ENCODE data around the gene FNDC3B.

FNDC3B gene

DNA sequence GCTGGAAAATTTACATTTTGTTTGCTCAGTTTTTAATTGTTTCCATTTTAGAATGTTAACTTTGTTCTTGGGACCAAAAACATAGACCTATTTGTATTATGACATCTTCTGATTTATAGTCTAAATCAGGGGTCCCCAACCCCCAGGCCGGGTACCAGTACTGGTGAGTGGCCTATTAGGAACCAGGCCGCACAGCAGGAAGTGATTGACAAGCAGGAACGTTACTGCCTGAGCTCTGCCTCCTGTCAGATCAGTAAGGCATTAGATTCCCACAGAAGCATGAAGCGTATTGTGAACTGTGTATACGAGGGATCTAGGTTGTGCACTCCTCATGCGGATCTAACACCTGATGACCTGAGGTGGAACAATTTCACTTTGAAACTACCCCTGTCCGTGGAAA lies 357.0 kb downstream of the FNDC3B start:
- DNase-seq (ENCODE audit: low read depth in 2 of 2), result no peak

DNA sequence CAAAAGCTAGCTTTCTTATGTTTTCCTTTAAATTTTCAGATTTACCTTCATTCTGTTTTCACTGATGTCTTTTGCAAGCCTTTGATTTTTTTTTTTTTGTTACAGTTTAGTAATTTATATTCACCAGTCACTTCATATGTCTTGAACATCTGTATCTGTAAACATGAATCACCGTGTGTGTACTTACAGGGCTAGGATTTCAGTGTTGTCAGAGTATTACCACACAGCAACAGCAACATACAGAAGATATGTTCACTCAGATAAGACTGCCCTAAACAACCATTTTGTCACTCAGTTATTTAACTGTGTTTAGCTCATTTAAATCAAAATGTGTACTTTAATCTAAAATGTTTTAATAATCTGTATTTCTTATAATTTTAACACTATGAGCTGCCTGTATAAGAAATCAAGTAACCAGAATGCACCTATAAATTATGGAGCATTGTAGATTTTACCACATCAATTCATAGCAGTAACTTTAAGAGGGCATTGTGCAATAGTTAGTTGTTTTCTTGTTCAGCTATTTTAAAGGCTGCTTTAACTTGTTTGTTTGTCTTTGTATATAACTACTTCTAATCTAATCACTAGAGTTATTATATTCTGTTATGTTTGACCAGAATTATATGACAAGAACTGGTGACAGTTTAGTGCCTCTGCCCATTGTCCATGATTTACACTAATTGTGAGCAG lies 358.5 kb downstream of the FNDC3B start:
- no peak for DNase-seq (ENCODE audit: low read depth in 2 of 2)

- no peak for DNase-seq (ENCODE audit: low read depth in 2 of 2)
Observed at GRCh38 chr3:172398484-172398883, 359.1 kb downstream of the FNDC3B start.

GRCh38 chr3:172402090-172402489 lies 362.7 kb downstream of the FNDC3B start:
- DNase-seq (ENCODE audit: low read depth in 2 of 2), result no peak

DNA sequence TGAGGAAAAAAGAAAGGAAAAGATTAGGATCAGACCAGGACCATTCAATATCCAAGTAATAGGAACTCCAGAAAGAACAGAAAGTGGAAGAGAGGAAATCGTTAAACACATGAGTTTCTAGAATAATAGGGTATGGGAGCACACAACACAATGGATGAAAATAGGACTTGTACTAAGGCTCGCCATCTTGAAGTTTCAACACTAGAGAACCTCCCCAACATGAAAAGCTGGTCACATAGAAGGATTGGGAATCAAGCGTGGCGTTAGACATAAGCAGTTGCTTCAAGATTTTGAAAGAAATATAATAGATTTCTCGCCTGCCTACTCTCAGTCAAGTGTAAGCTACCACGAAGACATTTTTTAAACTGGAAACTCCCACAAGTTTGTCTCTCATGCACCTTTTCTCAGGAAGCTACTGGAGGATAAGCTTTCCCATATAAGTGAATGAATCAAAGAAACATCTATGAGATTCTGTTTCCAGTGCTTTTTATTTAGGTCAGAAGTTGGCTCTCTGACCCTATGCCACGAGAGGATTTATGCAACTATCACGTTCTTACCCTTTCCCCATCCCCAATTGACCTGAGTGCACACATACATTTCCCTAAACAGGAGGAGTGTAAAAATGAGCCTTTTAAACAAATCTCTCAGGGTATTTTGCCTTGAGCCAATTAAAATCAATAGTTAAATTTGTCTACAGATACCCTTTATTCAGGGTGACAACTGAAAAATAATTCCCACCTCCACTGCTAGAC lies 363.7 kb downstream of the FNDC3B start:
- DNase-seq (ENCODE audit: low read depth in 2 of 2), result no peak

- DNase-seq (ENCODE audit: low read depth in 2 of 2), result no peak
Observed at GRCh38 chr3:172404237-172404962, 365.0 kb downstream of the FNDC3B start.

- no peak for DNase-seq (ENCODE audit: low read depth in 2 of 2)
Observed at GRCh38 chr3:172405914-172406313, 366.5 kb downstream of the FNDC3B start.

- no peak for DNase-seq (ENCODE audit: low read depth in 2 of 2)
Observed at GRCh38 chr3:172407872-172408271, 368.5 kb downstream of the FNDC3B start.

GRCh38 chr3:172410702-172411477 lies 371.5 kb downstream of the FNDC3B start:
- no peak for DNase-seq (ENCODE audit: low read depth in 2 of 2)

DNA sequence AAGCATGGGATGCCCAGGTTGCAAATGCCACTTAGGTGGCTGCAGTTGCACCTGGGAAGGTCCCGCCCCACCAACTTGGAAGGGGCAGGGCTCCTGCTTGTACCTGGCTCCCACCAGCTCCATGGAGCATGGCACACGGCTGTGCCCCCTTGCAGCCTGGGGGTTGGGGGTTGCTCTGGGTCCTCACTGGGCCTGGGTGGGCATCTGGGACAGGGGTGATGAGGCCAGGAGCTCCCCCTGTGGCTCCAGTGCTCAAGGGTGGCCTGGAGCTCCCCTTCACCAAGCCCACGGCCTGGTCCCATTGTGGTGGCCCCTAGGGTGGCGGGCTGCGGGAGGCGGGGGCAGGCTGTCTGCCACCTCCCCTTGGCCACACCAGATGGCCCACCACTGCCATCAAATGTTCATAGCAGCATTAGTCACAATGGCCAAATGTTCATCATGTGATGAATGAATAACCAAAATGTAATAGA lies 372.1 kb downstream of the FNDC3B start:
- DNase-seq (ENCODE audit: low read depth in 2 of 2), result no peak

DNA sequence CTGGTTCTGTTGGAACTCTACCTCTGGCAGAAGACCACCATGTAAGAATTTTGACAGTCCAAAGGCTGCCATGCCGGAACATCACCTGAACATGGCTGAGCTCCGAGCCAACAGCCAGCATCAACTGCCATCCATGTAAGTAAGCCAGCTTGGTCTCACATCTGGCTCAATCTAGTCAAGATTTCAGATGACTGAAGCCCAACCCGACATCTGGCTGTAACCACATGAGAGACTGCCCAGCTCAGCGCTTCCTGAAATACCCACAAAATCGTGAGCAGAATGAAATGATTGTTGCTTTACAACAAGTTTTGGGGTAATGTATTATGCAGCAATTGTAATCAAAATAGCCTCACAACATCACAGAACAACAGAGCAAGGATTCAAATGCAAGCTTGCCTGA lies 375.9 kb downstream of the FNDC3B start:
- no peak for DNase-seq (ENCODE audit: low read depth in 2 of 2)

DNA sequence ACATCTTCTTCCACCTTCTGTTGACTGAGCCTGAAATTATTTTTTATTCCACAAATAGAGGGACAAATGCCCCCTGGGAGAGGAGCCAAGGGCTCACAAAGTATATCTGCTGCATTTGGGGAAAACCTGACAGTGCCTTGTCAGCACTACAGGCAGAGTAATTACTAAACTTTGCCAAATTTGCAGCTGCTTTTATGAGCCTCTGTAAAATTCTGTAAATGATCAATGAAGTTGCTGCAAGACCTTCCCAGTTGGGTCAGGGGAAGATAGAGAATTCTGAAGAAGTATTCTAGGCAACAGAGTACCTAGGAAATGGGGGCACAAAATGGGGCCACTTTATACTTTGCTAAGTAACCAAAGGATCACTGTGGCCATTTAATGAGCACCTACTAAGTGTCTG lies 398.3 kb downstream of the FNDC3B start:
- no peak for DNase-seq (ENCODE audit: low read depth in 2 of 2)

DNA sequence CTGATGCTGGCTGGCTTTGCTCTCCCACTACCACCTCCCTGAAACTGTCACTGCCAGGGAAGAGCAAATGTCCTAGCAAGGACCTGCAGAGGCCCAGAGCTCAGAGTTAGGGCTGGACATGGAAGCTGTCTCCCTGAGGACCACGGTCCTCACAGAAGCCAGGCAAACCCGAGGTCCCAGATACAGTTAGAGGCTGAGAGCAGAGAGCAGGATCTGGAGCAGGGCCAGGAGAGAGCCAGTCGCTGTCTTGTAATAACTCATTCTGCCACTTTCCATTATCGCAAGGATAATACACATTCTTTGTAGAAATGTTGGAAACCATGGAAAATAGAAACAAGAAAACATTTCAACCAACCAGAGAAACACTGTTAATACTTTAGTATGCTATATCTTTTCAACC lies 398.8 kb downstream of the FNDC3B start:
- no peak for DNase-seq (ENCODE audit: low read depth in 2 of 2)

- no peak for DNase-seq (ENCODE audit: low read depth in 2 of 2)
Observed at GRCh38 chr3:172441581-172441980, 402.2 kb downstream of the FNDC3B start.

- no peak for DNase-seq (ENCODE audit: low read depth in 2 of 2)
Observed at GRCh38 chr3:172442606-172443005, 403.2 kb downstream of the FNDC3B start.

DNA sequence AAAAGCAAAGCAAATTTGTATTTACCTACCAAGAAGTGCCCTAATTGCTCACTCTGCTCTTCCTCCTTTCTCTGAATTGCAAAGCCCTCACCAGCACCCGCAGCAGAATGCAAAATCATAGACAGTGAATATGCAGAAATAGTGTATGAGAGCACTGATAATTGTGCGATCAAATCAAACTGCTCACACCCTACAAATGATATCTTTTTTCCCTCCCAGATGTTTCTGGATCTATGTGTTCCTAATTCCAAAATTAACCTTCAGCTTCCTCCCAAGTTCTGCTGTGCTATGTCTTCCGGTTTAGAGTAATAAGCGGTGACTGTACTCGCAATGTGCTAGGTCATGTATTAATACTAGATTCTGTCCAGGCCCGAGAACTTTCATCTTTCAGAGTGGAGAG lies 405.4 kb downstream of the FNDC3B start:
- no peak for DNase-seq (ENCODE audit: low read depth in 2 of 2)

- no peak for DNase-seq (ENCODE audit: low read depth in 2 of 2)
Observed at GRCh38 chr3:172446198-172446597, 406.8 kb downstream of the FNDC3B start.

- no peak for DNase-seq (ENCODE audit: low read depth in 2 of 2)
Observed at GRCh38 chr3:172447611-172448579, 408.5 kb downstream of the FNDC3B start, which contains the start of gene GHSR. Gene GHSR, minus strand, starts transcription at chr3:172448456. Its CDS starts 43 bp downstream, at chr3:172448413.

DNA sequence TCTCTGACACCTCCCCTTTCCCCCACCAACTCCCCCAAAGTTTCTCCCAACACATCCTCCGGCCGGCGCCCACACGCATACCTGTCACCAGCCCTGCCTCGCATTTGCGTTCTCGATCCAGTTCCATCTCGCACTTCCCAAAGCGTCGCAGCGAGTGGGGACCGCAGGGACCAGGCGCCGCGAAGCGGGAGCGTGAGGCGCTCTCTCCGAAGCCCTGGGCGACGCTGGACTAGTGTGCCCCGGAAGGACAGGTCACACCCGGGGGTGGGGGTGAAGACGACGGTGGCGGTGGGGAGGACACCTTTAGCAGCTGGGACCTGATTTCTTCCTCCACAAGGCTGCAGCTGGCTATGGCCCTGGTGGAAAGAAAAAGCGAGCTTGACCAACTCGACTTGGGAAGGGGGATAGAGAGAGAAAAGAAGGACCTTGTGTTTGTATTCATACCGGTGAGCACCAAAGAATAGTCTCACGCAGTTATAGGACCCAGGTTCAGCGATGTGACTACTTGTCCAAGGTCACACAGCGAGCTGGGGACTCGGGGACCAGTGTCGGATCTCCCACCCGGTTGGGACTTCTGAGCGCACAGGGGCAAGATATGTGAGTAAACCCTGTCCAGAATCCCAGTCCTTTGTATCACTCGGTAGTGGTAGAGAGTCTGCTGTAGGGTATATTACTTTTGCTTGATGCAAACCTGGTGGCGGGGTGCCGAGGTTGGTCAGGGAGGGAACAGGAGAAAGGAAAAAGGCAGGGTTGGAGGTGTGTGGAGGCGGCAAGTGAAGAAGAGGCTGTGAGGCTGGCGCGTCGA lies 409.5 kb downstream of the FNDC3B start:
- no peak for DNase-seq (ENCODE audit: low read depth in 2 of 2)
